Measurements from ENCODE around the gene MMP14.

Gene MMP14

GRCh38 chr14:22814373-22814772 lies 22.0 kb upstream of the MMP14 start:
- H3K4me3 ChIP-seq (ENCODE audit: low read depth, low read length), result no peak overlapping the region
- TF ChIP-seq CTCF (IDR thresholded peaks at IDR 0.05; ENCODE audit: borderline replicate concordance, insufficient read depth, low read depth, low read length), result no peak

GRCh38 chr14:22814941-22815713 lies 21.3 kb upstream of the MMP14 start, which contains the start of gene SLC7A7:
TSS of gene SLC7A7 (minus strand) at chr14:22815435. CDS start at chr14:22813398, 2,037 bp downstream.
- no peak within 1 kb of the TSS for H3K4me3 ChIP-seq (ENCODE audit: low read depth, low read length)
- TF ChIP-seq CTCF (IDR thresholded peaks at IDR 0.05; ENCODE audit: borderline replicate concordance, insufficient read depth, low read depth, low read length), result no peak

- no peak for TF ChIP-seq CTCF (IDR thresholded peaks at IDR 0.05; ENCODE audit: borderline replicate concordance, insufficient read depth, low read depth, low read length)
- no peak overlapping the region for H3K4me3 ChIP-seq (ENCODE audit: low read depth, low read length)
Observed at GRCh38 chr14:22819151-22819988, 17.0 kb upstream of the MMP14 start.

GRCh38 chr14:22820731-22821130 lies 15.7 kb upstream of the MMP14 start:
- no peak overlapping the region for H3K4me3 ChIP-seq (ENCODE audit: low read depth, low read length)
- TF ChIP-seq CTCF (IDR thresholded peaks at IDR 0.05; ENCODE audit: borderline replicate concordance, insufficient read depth, low read depth, low read length), result no peak

- no peak for TF ChIP-seq CTCF (IDR thresholded peaks at IDR 0.05; ENCODE audit: borderline replicate concordance, insufficient read depth, low read depth, low read length)
- H3K4me3 ChIP-seq (ENCODE audit: low read depth, low read length), result no peak overlapping the region
Observed at GRCh38 chr14:22821193-22822015, 15.0 kb upstream of the MMP14 start.

GRCh38 chr14:22822016-22822570 lies 14.3 kb upstream of the MMP14 start:
- no peak for TF ChIP-seq CTCF (IDR thresholded peaks at IDR 0.05; ENCODE audit: borderline replicate concordance, insufficient read depth, low read depth, low read length)
- no peak overlapping the region for H3K4me3 ChIP-seq (ENCODE audit: low read depth, low read length)
